GM12878 (cell line): Measurements from ENCODE around the gene TBC1D5. TPM values are rescaled to one million over a fixed set of nuclear protein-coding genes. Genes with fewer than 3 reads are reported as not detected.

Source experiments
- ATAC-seq: fragments of 200-7000 bp; cut with Tn5 transposase; 3 replicates; pipeline ENCODE4 v1.9.1; 2020; ENCODE audit warnings: mild to moderate bottlenecking, moderate library complexity
- BruUV-seq: library from RNA; stranded (reverse); fragments of 400-500 nt; replicated peaks from 2 replicates; lab custom pipeline; 2021; lab: Mats Ljungman, UMichigan
- CTCF ChIA-PET: fragments of 300-600 bp; sonication (Branson Sonifier 250); formaldehyde crosslinking; extraction: SDS; loops from one replicate; lab custom pipeline; 2021; ENCODE audit warnings: inconsistent platforms; lab: Yijun Ruan, JAX
- POLR2A ChIA-PET: fragments of 350-600 bp; formaldehyde crosslinking; extraction: SDS; loops from one replicate; lab custom pipeline; 2021; ENCODE audit warnings: inconsistent platforms; lab: Charles Lee
- RAD21 ChIA-PET: fragments of 300-600 bp; sonication (Branson Sonifier 250); formaldehyde crosslinking; loops from one replicate; lab custom pipeline; 2023; ENCODE audit warnings: antibody characterized with exemption; ENCODE audit not compliant: unreplicated experiment; lab: Charles Lee
- SMC1A ChIA-PET: fragments of 300-600 bp; sonication (Branson Sonifier 250); formaldehyde crosslinking; loops from one replicate; lab custom pipeline; 2023; ENCODE audit not compliant: unreplicated experiment, uncharacterized antibody; lab: Charles Lee
- DNase-seq: peaks from one replicate; pipeline ENCODE4 v3.0.0-alpha.2; 2011; ENCODE audit warnings: low read depth, low spot score
- FAIRE-seq: peaks from 3 replicates; lab custom pipeline; 2011; peaks lifted over from hg19 to GRCh38; lab: Jason Lieb, UNC
- H2AFZ ChIP-seq: 2 replicates; pipeline ENCODE4 v1.6.0; 2011; ENCODE audit warnings: low read depth, low read length, control low read depth; ENCODE audit not compliant: control insufficient read depth
- H3K27ac ChIP-seq: 2 replicates; pipeline ENCODE4 v1.5.1; 2011; ENCODE audit warnings: control low read depth; ENCODE audit not compliant: control insufficient read depth, insufficient read depth
- H3K27me3 ChIP-seq, 2 experiments: replicated peaks in 1 of 2; 2 replicates each; pipeline versions ENCODE4 v1.6.0 to v1.6.1; 2011; ENCODE audit warnings: low read length in 1 of 2; ENCODE audit not compliant: control insufficient read depth in 2 of 2, insufficient read depth in 2 of 2
- H3K36me3 ChIP-seq, 2 experiments: 2 replicates each; pipeline ENCODE4 v1.5.1; 2011; ENCODE audit warnings: low read length in 1 of 2; ENCODE audit not compliant: control insufficient read depth in 2 of 2, insufficient read depth in 2 of 2
- H3K4me1 ChIP-seq: 2 replicates; pipeline ENCODE4 v1.6.1; 2011; ENCODE audit warnings: mild to moderate bottlenecking, low read length, moderate library complexity, mixed read lengths; ENCODE audit not compliant: control insufficient read depth, insufficient read depth
- H3K4me2 ChIP-seq: 2 replicates; pipeline ENCODE4 v1.6.0; 2011; ENCODE audit warnings: control low read depth; ENCODE audit not compliant: control insufficient read depth, insufficient read depth
- H3K4me3 ChIP-seq: fragments of 200-600 bp; sonication (generic); 2 replicates; pipeline ENCODE4 v1.5.1; 2016
- H3K79me2 ChIP-seq: 2 replicates; pipeline ENCODE4 v1.6.0; 2011; ENCODE audit warnings: low read length; ENCODE audit not compliant: control insufficient read depth, insufficient read depth
- H3K9ac ChIP-seq: 2 replicates; pipeline ENCODE4 v1.8.0; 2011; ENCODE audit warnings: low read length, control low read depth, mixed read lengths; ENCODE audit not compliant: control insufficient read depth, insufficient read depth
- H3K9me3 ChIP-seq: replicated peaks from 3 replicates; pipeline ENCODE4 v1.5.1; 2011; ENCODE audit warnings: mild to moderate bottlenecking, low read length; ENCODE audit not compliant: control insufficient read depth, insufficient read depth
- H4K20me1 ChIP-seq: 2 replicates; pipeline ENCODE4 v1.6.0; 2011; ENCODE audit not compliant: control insufficient read depth, insufficient read depth
- CREM ChIP-seq: IDR thresholded peaks from 2 replicates; pipeline ENCODE4 v1.6.1; 2014; ENCODE audit warnings: antibody characterized with exemption, low read depth
- CTCF ChIP-seq, 3 experiments: IDR thresholded peaks in 2 of 3; conservative IDR thresholded peaks in 1 of 3; 2 replicates each; pipeline ENCODE4 v1.5.1; 2011; ENCODE audit warnings: low read depth in 3 of 3, low read length in 3 of 3, mild to moderate bottlenecking in 3 of 3, control low read depth in 2 of 3, moderate library complexity in 2 of 3, inconsistent platforms in 1 of 3, mixed read lengths in 1 of 3; ENCODE audit not compliant: control insufficient read depth in 2 of 3, insufficient read depth in 1 of 3; ENCODE audit errors: extremely low read depth in 1 of 3
- HSF1 ChIP-seq: fragments of 150-350 bp; IDR thresholded peaks from 2 replicates; pipeline ENCODE4 v1.6.1; 2014; ENCODE audit warnings: mild to moderate bottlenecking, low read depth, low read length
- NR2C1 ChIP-seq: fragments of 450-650 bp; IDR thresholded peaks from 2 replicates; pipeline ENCODE4 v1.6.1; 2017; ENCODE audit warnings: antibody characterized with exemption, mild to moderate bottlenecking, moderate library complexity
- PBX3 ChIP-seq: IDR thresholded peaks from 2 replicates; pipeline ENCODE4 v1.6.1; 2011; ENCODE audit warnings: mild to moderate bottlenecking, low read depth, low read length, moderate library complexity; ENCODE audit not compliant: insufficient replicate concordance
- PKNOX1 ChIP-seq: fragments of 450-650 bp; IDR thresholded peaks from 2 replicates; pipeline ENCODE4 v1.6.1; 2016; ENCODE audit warnings: mild to moderate bottlenecking
- RFX5 ChIP-seq: IDR thresholded peaks from 2 replicates; pipeline ENCODE4 v1.6.1; 2011; ENCODE audit warnings: low read depth, low read length, improper control_type of control experiment
- ZBTB33 ChIP-seq: fragments of 450-650 bp; IDR thresholded peaks from 2 replicates; pipeline ENCODE4 v1.6.1; 2017; ENCODE audit warnings: mild to moderate bottlenecking
- ZNF592 ChIP-seq: fragments of 450-650 bp; IDR thresholded peaks from 2 replicates; pipeline ENCODE4 v1.6.1; 2017; ENCODE audit warnings: mild to moderate bottlenecking, moderate library complexity
- WGBS: methylation state at CpG from one replicate; pipeline ENCODE4 v1.1.6; 2016; ENCODE audit warnings: low lambda C conversion rate; ENCODE audit not compliant: insufficient replicate concordance, insufficient coverage; ENCODE audit errors: missing lambda C conversion rate; 5-methylcytosine and 5-hydroxymethylcytosine counted together
- in situ Hi-C: fragments of 300-500 bp; cut with MboI; formaldehyde crosslinking; loops from 9 replicates; pipeline ENCODE4 v1.14.3; 2018; ENCODE audit warnings: mixed read lengths
- intact Hi-C: fragments of 100-400 bp; cut with micrococcal nuclease; formaldehyde crosslinking; loops from one replicate; pipeline ENCODE4 v1.14.2; 2022; ENCODE audit not compliant: unreplicated experiment
- polyA plus RNA-seq, 11 experiments: library from polyadenylated mRNA; depleted of rRNA in 4 of 11; unstranded in 6 of 11; stranded (reverse) in 5 of 11; fragments of >200 nt; fragmentation: Nextera tagmentation in 4 of 11; fragmentation: Illumina TruSeq in 1 of 11; extraction: Ambion mirVana in 4 of 11; extraction: Trizol in 1 of 11; gene quantifications; 1 replicate in 1 of 11; 2 replicates in 10 of 11; pipeline versions ENCODE4 v1.2.1 to v1.2.3, GENCODE V29; 2011 to 2016; ENCODE audit warnings: inconsistent platforms in 2 of 11, missing spikeins in 2 of 11, low read depth in 1 of 11
- total RNA-seq, 4 experiments: library from RNA; depleted of rRNA in 3 of 4; stranded (reverse); fragments of >200 nt in 3 of 4; fragmentation: Illumina TruSeq in 1 of 4; extraction: Trizol in 1 of 4; gene quantifications; 2 replicates each; pipeline versions ENCODE4 v1.2.1 to v1.2.3, GENCODE V29; 2013 to 2021

Gene TBC1D5
- total and polyA plus RNA-seq, 10 of the 15 experiments (the other 5 are each of a cell fraction or from before 2014, with no cell fraction given), result 5.5 to 61.0 (median 43.8) TPM

- TF ChIP-seq PBX3, result no peak
- no peak for TF ChIP-seq NR2C1
- no peak for TF ChIP-seq RFX5
- no peak for TF ChIP-seq CTCF (IDR thresholded peaks at IDR 0.05 in 2 of 3, conservative IDR thresholded peaks at IDR 0.05 in 1 of 3; ENCODE audit: control insufficient read depth in 2 of 3, extremely low read depth in 1 of 3, insufficient read depth in 1 of 3, low read depth in 3 of 3, low read length in 3 of 3)
Measured at GRCh38 chr3:17387108-17387507, 355.3 kb downstream of the TBC1D5 start (continued).

GRCh38 chr3:17386432-17386831, 356.0 kb downstream of the TBC1D5 start:
- TF ChIP-seq CREM, result no peak
- no peak for TF ChIP-seq HSF1
- TF ChIP-seq ZBTB33, result no peak
- TF ChIP-seq ZNF592, result no peak
- TF ChIP-seq PKNOX1, result 0 out of 2 replicates have a peak, but pooled peaks have one; percentile 22
- H2AFZ ChIP-seq, result no peak overlapping the region
- FAIRE-seq, result no peak
- ChIA-PET POLR2A (no interaction called here), CTCF (interaction anchor here (0.9 kb wide), 1 partner anchor 27 kb away, joined by 4 read pairs; no protein-coding TSS in a partner anchor), SMC1A (interaction anchor here (0.5 to 1.8 kb wide), 5 partner anchors 9 to 428 kb away, joined by 3 to 6 read pairs (median 3); no protein-coding TSS in a partner anchor), RAD21 (no interaction called here)
- H3K36me3 ChIP-seq, result peaks cover 0 to 3% of the 10 kb centered on the region in 2 experiments; a peak in 1 of 4 replicates
- in situ Hi-C loops, result no loop called here
- no TSS peak for BruUV-seq
- no peak overlapping the region for H3K27ac ChIP-seq
- no peak for ATAC-seq
- H3K4me2 ChIP-seq, result no peak overlapping the region
- H4K20me1 ChIP-seq, result no peaks in the 10 kb centered on the region
- no peaks in the 10 kb centered on the region for H3K27me3 ChIP-seq
- no peaks in the 10 kb centered on the region for H3K79me2 ChIP-seq
- H3K9me3 ChIP-seq, result no peaks in the 10 kb centered on the region
- no peak for DNase-seq
- 98% methylated on average over 8 of the region's 8 CpGs for WGBS
- intact Hi-C loops, result no loop called here
- no peak overlapping the region for H3K4me3 ChIP-seq
- H3K9ac ChIP-seq, result no peak overlapping the region
- no peaks in the 10 kb centered on the region for H3K4me1 ChIP-seq
